Breast epithelium (tissue), 3 donors: ENCODE measurements around the gene FLVCR2.

Experiments used
- POLR2A ChIP-seq: fragments of 450-650 bp; IDR thresholded peaks from one replicate; pipeline ENCODE4 v1.6.1; 2016; ENCODE audit warnings: antibody characterized with exemption, mild to moderate bottlenecking, moderate library complexity
- POLR2AphosphoS5 ChIP-seq, 3 donors: sonication (generic); formaldehyde crosslinking; IDR thresholded peaks; one replicate each; pipeline ENCODE4 v1.6.1; 2017; ENCODE audit warnings: antibody characterized with exemption in 3 of 3
- TF ChIP-seq, protein P1 (sequence below), 3 donors: fragments of 450-650 bp; IDR thresholded peaks; one replicate each; pipeline ENCODE4 v1.5.1; 2016 to 2017; ENCODE audit warnings: antibody characterized with exemption in 3 of 3, mild to moderate bottlenecking in 3 of 3, moderate library complexity in 3 of 3

DNA sequence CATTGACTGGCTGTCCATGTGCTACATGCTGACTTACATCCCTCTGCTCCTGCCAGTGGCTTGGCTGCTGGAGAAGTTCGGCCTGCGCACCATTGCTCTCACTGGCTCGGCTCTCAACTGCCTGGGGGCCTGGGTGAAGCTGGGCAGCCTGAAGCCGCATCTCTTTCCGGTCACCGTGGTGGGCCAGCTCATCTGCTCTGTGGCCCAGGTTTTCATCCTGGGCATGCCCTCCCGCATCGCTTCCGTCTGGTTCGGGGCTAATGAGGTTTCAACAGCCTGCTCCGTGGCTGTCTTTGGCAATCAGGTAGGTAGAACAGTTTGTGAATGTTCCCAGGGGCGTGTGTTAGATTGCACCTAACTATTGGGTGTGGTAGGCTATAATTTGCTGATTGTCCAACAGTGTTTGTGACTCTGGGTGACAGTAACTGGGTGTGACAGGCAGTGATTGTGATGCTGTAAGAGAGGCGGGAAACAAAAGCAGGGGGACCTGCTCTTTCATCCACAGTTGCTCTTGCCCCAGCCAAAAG, 981 bp downstream of the FLVCR2 start:
- TF ChIP-seq, protein P1, sequence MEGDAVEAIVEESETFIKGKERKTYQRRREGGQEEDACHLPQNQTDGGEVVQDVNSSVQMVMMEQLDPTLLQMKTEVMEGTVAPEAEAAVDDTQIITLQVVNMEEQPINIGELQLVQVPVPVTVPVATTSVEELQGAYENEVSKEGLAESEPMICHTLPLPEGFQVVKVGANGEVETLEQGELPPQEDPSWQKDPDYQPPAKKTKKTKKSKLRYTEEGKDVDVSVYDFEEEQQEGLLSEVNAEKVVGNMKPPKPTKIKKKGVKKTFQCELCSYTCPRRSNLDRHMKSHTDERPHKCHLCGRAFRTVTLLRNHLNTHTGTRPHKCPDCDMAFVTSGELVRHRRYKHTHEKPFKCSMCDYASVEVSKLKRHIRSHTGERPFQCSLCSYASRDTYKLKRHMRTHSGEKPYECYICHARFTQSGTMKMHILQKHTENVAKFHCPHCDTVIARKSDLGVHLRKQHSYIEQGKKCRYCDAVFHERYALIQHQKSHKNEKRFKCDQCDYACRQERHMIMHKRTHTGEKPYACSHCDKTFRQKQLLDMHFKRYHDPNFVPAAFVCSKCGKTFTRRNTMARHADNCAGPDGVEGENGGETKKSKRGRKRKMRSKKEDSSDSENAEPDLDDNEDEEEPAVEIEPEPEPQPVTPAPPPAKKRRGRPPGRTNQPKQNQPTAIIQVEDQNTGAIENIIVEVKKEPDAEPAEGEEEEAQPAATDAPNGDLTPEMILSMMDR (IDR thresholded peaks at IDR 0.05), result no peak
- no peak for TF ChIP-seq POLR2AphosphoS5 (IDR thresholded peaks at IDR 0.05)
- no peak for TF ChIP-seq POLR2A
